Measurements from ENCODE around the gene NAA50.

NAA50 gene

DNA sequence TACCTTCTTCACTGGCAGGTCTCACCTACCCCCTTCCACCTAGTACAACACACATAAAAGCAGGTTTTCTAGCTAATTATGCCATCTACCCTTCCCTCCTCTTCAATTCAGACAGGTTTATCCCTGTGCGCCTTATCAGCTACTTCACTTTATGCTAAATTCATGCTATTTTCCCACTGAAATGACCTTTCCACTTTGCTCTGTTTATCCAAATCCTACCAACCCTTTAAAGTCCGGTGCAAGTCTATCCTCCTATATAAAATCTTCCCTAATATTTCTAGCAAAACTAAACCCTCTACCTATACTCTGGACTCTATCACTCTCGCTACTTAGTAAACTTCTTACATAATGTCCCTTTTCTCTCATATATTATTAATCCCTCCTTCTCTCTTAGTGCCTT lies 55.6 kb downstream of the NAA50 start:
- no peak for DNase-seq (ENCODE audit: low read depth in 1 of 2, low spot score in 1 of 2)

GRCh38 chr3:113685956-113686721 lies 59.9 kb downstream of the NAA50 start:
- no peak for DNase-seq (ENCODE audit: low read depth in 1 of 2, low spot score in 1 of 2)

GRCh38 chr3:113685124-113685523 lies 60.9 kb downstream of the NAA50 start:
- no peak for DNase-seq (ENCODE audit: low read depth in 1 of 2, low spot score in 1 of 2)

DNA sequence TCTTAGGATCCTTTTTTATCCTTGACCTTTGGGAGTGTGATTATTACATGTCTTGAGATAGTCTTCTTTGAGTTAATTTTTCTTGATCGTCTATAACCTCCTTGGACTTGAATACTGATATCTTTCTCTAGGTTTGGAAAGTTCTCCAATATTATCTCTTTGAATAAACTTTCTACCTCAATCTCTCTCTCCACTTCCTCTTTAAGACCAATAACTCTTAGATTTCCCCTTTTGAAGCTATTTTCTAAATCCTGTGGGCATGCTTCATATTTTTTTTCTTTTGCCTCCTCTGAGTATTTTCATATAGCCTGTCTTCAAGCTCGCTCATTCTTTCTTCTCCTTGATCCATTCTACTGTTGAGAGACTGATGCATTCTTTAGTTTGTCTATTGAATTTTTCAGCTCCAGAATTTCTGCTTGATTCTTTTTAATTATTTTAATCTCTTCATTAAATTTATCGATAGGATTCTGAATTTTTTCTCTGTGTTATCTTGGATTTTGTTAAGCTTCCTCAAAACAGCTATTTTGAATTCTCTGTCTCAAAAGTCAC lies 61.7 kb downstream of the NAA50 start:
- no peak for DNase-seq (ENCODE audit: low read depth in 1 of 2, low spot score in 1 of 2)

- DNase-seq (ENCODE audit: low read depth in 1 of 2, low spot score in 1 of 2) = no peak
Observed at GRCh38 chr3:113678773-113679172, 67.3 kb downstream of the NAA50 start.

- DNase-seq (ENCODE audit: low read depth in 1 of 2, low spot score in 1 of 2) = no peak
Observed at GRCh38 chr3:113677737-113678136, 68.3 kb downstream of the NAA50 start.

- DNase-seq (ENCODE audit: low read depth in 1 of 2, low spot score in 1 of 2) = no peak
Observed at GRCh38 chr3:113676261-113676660, 69.8 kb downstream of the NAA50 start.

GRCh38 chr3:113673593-113673992 lies 72.5 kb downstream of the NAA50 start:
- DNase-seq (ENCODE audit: low read depth in 1 of 2, low spot score in 1 of 2) = no peak

DNA sequence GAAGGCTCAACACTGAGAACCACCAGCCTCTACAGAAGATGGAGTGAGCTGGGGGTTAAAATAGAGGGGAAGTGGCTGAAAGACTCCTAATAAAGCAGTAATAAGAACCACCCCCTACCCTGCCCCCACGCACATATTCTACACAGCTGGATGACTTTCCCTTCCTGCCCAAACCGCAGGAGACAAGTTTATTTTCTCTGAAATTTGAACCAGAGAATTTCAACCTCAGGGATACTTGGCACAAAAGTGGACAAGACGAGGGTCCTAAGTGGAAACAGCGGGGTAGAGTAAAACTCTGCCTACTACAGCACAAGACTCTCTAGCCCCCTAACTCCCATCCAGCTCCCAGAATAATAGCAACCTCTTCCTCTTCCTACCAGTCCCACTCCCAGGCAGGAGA lies 78.0 kb downstream of the NAA50 start:
- DNase-seq (ENCODE audit: low read depth in 1 of 2, low spot score in 1 of 2) = no peak
